Sciatic nerve (tissue), 2 donors: ENCODE results near the gene VPS52. TPM values are rescaled to one million over a fixed set of nuclear protein-coding genes. Genes with fewer than 3 reads are reported as not detected.

Source experiments
- ATAC-seq: fragments of 200-7000 bp; cut with Tn5 transposase; one replicate; pipeline ENCODE4 v1.9.1; 2020; ENCODE audit warnings: mild to moderate bottlenecking, moderate library complexity
- DNase-seq: peaks from one replicate; pipeline ENCODE4 v3.0.0-alpha.2; 2020; ENCODE audit warnings: low spot score
- intact Hi-C: fragments of 100-400 bp; cut with DNase I; formaldehyde crosslinking; loops from one replicate; pipeline ENCODE4 v1.14.2; 2022
- total RNA-seq: library from RNA; stranded (reverse); fragmentation: NEBNext Ultra II Directional; extraction: Animal tissue kit (Norgen Biotek cat#: 25700); gene quantifications from one replicate; pipeline ENCODE4 v1.2.1, GENCODE V29; 2021
- donor health status: DM: no; HTN: no; CAD: no.
- donor health status: DM: no; HTN: no; CAD: no.

Gene VPS52
- total RNA-seq, 1 donor from 2014 or later, result 50.0 TPM

- DNase-seq, result no peak
Observed at GRCh38 chr6:33312361-33313104, 40.9 kb upstream of the VPS52 start.

DNA sequence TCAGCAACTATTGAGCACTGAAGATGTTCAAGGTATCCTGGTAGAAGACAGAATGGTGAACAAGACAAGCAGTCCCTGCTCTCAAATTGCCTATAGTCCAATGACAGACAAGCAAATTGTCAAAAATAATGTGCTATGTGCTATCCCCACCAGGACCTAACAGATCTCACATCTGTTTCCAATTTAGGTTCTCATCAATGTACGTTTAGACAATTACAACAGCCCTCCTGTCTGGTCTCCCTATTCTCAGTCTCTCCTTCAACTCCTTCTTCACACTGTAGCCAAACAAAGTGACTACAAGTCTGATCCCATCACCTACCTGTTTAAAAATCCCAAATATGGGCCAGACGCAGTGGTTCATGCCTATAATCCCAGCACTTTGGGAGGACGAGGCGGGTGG is 34.7 kb upstream of the VPS52 start:
- DNase-seq (no peak), ATAC-seq (no peak)
- intact Hi-C loops, result no loop called here

More at GRCh38 chr6:33312361-33313104, 40.9 kb upstream of the VPS52 start:
- peak; percentile 39 for ATAC-seq
- intact Hi-C loops, result no loop called here

DNA sequence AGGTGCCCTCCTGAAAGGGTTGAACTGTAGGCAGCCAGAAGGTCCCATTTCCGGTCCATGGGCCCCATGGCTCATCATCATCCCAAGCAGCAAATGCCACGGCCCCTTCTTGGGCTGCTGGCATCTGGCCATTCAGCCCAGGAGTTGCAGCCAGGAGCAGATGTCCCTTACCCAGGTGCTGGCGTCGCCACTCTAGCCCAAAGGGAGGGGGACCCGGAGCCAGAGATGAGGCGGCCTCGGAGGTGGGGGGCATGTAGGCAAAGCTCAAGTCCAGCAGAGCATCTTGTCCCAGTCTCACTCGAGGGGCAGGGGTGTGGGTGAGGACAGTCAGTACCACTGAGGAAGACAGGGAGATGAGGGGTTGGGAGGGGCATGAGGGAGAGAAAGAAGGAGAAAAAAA is 33.4 kb upstream of the VPS52 start:
- DNase-seq (no peak), ATAC-seq (no peak)
- intact Hi-C loops, result no loop called here

DNA sequence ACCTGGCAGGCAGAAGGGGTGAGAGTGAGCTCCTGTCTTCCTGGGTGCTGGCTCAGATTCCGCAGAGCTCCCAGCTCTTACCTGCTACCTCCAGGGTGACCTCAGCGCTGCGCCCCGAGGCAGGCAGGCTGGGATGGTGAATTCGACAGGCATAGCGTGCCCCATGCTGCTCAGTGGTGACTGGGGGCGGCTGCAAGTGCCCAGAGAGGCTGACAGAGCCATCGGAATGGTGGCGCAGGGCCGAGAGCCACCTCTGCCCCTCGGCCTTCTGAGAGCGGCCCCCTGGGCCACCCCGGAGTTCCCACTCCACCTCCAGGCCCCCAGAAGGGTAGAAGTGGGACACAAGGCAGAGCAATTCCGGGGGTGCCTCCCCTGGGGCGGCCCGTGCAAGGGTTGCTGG is 32.5 kb upstream of the VPS52 start:
- DNase-seq (no peak), ATAC-seq (no peak)
- intact Hi-C loops, result no loop called here

DNA sequence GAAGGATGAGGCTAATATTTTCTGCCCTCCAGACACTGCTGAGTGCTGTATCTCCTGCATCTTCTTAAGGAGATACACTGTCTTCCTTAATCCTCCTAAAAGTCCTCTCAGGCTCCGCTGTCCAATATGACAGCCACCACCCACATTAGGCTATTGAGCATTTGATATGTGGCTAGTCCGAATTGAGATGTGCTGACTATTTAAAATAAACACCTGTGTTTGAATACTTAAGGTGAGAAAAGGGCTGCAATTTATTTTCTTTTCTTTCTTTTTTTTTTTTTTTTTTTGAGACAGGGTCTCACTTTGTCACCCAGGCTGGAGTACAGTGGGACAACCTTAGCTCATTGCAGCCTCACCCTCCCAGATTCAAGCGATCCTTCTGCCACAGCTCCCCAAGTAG is 30.2 kb upstream of the VPS52 start:
- DNase-seq (no peak), ATAC-seq (no peak)
- intact Hi-C loops, result no loop called here

- ATAC-seq, result peak; percentile 85
- DNase-seq, result peak; percentile 95
- intact Hi-C loops, result no loop called here
Observed at GRCh38 chr6:33299237-33299944, 27.7 kb upstream of the VPS52 start.

DNA sequence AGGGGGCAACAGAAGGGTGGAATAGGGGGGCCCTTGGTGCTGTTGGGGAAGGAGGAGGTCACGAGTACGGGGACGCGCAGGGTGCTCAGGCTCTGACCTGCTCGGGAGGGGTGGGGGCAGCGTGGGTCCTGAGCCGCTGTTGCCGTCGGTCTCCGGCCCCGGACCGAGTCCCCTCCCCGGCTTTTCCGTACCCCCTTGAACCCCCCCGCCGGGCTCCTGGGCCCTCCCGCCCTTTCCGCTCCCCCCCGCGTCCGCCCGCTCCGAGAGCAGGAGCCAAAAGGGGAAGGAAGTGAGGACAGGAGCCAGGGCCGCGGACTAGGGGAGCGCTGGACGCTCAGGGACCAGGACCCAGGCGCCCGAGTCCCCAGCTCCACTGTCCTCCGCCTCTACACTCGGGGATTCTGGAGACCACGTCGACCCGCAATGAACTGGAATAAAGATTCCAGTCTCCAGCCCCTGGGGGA is 27.1 kb upstream of the VPS52 start, which contains the start of gene RGL2:
TSS of gene RGL2 (minus strand) at position 170 of the 464 bp plus-strand sequence. CDS start 332 bp downstream, outside the sequence.
- intact Hi-C loops, result no loop called here
- DNase-seq, result peak; percentile 93
- ATAC-seq, result peak; percentile 86

DNA sequence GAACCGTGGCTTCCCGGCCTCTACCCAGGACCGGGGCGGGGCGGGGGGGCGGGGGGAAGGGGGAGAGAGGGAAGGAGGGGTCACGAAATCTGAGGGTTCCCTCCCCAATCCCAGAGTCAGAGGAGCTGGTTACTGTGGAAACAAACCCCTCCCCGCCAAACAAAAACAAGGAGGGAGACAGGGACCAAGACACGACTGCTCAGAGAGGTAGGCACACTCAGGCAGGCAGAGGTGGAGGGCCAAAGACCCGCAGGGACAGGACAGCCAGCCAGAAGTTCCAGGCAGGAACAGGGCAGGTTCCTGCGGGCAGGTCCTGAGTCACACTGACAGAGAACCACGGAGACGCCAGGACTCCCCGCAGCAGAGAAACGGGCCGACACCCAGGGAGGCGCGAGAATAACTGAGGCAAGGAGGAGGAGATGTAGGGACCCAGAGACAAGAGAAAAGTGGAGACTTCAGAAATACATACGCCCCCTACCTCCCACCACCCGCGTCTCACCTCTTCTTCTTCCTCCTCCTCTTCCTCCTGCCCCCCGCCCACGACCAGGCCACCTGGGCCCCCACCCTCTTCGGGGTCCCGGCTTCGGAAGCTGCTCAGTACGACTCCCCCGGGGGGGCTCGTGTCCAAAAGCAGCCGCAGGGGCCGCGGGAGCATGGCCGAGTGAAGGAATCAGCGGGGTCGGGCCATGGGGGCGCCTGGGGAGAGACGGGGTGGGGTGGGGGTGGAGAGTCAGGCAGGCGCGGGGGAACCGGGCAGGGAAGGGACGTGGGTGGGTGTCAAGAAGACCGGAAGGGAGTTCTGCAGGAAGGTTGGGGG is 26.5 kb upstream of the VPS52 start:
- ATAC-seq (peak; percentile 79), DNase-seq (peak; percentile 82)
- intact Hi-C loops, result no loop called here

GRCh38 chr6:33297406-33297955 is 25.8 kb upstream of the VPS52 start:
- intact Hi-C loops, result no loop called here
- ATAC-seq (peak; percentile 2), DNase-seq (no peak)

DNA sequence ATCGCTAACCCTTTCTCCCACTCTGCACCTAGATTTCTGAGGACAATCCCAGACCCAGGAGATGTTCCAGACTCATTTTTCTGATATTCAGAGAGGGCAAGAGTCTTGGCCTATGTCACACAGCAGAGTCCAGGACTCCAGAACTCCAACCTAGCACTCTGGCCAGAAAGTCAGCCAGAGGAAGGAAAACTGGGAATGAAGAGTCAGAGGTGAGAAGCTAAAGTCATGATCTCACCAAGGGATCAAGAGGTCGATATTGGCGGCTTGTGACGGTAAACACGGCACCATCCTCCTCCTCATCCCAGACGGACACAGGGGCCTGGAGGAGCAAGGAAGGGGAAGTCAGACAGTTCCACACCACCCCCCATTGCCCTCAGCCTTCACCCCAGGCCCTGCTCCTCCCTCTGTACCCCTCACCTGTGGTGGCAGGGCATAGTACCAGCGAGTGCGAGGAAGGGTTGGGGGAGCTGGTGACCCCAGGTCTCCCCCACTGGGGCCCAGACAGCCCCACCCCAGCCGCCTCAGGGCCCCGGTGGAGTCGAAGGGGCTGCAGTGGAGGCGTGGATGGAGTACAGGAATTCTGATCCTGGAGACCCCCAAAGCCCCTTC is 25.2 kb upstream of the VPS52 start:
- ATAC-seq (no peak), DNase-seq (no peak)
- intact Hi-C loops, result no loop called here

- ATAC-seq (no peak), DNase-seq (no peak)
- intact Hi-C loops, result no loop called here
Observed at GRCh38 chr6:33295621-33296369, 24.1 kb upstream of the VPS52 start.

DNA sequence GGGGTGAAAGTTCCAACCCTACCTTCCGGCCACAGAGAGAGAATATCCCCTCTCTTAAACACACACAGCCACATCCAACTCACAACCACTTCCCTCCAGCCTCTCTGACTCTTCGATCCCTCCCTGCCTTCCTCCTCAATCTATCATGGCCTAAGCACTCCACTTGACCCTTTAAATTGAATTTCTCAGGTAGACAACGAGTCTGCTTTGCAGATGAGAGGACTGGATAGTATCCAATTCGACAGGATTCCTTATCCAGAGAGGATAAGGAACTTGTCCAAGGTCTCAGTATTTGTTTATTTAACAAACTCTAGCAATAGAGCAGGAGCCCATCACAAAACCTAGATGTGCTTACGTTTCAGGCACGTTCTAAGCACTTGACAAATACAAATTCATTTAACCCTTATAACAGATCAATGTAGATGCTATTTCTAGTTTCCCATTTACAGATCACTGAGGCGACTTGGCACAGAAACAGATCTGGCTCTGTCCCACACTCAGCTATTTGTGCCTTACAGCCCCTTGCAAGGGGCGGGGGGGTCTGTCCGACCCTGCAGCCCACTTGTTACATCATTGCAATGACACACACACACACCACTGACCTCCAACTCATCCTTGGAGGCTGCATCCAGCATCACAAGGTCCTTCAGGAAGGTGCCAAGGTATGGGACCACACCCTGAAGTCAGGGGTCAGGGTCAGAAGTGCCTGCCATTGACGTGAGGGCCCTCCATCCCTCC is 22.6 kb upstream of the VPS52 start:
- ATAC-seq (no peak), DNase-seq (no peak)
- intact Hi-C loops, result no loop called here

- intact Hi-C loops, result no loop called here
- DNase-seq (no peak), ATAC-seq (no peak)
Observed at GRCh38 chr6:33292996-33293682, 21.5 kb upstream of the VPS52 start.

DNA sequence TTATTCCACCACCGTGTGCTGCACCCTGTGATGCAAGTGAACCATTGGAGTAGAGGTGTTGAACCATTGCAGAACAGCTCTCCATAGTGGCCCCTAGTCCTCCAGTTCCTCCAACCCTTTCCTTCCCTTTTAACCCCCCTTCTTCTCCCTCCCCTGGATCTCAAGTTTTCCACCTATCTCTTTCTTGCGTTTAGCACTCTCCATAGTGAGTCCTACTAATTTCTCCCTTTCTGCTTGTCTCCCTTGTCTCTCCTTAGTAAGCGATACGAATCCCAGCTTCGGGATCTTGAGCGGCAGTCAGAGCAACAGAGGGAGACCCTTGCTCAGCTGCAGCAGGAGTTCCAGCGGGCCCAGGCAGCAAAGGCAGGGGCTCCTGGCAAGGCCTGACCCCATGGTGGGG is 18.8 kb upstream of the VPS52 start:
- ATAC-seq, result no peak
- intact Hi-C loops, result no loop called here
- no peak for DNase-seq

GRCh38 chr6:33289784-33290315 is 18.2 kb upstream of the VPS52 start:
- intact Hi-C loops, result no loop called here
- DNase-seq, result no peak
- no peak for ATAC-seq

GRCh38 chr6:33288921-33289783 is 17.5 kb upstream of the VPS52 start, which contains the start of the genes PFDN6 and WDR46:
PFDN6 (plus strand) TSS chr6:33289601; CDS start chr6:33289857, 256 bp downstream.
WDR46 (minus strand) TSS chr6:33289239; CDS start chr6:33289170, 69 bp downstream.
- intact Hi-C loops, result no loop called here
- DNase-seq (peak; percentile 88), ATAC-seq (peak; percentile 97)
